ENCODE measurements around the gene THSD7B. TPM values are rescaled to one million over a fixed set of nuclear protein-coding genes. Genes with fewer than 3 reads are reported as not detected.

THSD7B gene
- total and polyA plus RNA-seq, 2 donors from 2014 or later = 0.34 to 0.85 TPM

DNA sequence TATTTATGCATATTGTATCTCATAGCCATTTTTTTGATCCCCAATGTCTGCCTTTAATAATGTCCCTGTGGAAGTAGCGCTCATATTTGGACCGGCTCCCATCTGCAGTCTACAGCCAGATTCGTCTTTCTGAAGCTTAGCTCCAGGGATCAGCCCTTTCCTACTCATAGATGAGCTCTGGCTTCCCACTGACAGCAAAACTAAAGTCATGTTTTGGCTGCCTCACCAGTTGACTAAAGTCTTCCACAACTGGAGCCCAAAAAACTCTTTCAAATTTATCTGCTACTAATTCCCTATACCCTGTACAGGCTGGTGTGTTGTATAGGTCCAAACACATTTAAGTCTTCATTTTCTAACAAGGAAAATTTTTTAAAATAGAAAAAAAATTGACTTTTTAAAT is 904.8 kb downstream of the THSD7B start:
- no peak overlapping the region for H3K27ac ChIP-seq (ENCODE audit: low read depth in 2 of 2, low read length in 2 of 2)
- no peaks in the 10 kb centered on the region for H3K27me3 ChIP-seq (ENCODE audit: control insufficient read depth, insufficient read depth, low read length)
- DNase-seq (no peak), FAIRE-seq (no peak)
- TF ChIP-seq, protein P1, sequence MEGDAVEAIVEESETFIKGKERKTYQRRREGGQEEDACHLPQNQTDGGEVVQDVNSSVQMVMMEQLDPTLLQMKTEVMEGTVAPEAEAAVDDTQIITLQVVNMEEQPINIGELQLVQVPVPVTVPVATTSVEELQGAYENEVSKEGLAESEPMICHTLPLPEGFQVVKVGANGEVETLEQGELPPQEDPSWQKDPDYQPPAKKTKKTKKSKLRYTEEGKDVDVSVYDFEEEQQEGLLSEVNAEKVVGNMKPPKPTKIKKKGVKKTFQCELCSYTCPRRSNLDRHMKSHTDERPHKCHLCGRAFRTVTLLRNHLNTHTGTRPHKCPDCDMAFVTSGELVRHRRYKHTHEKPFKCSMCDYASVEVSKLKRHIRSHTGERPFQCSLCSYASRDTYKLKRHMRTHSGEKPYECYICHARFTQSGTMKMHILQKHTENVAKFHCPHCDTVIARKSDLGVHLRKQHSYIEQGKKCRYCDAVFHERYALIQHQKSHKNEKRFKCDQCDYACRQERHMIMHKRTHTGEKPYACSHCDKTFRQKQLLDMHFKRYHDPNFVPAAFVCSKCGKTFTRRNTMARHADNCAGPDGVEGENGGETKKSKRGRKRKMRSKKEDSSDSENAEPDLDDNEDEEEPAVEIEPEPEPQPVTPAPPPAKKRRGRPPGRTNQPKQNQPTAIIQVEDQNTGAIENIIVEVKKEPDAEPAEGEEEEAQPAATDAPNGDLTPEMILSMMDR (IDR thresholded peaks at IDR 0.05; ENCODE audit: borderline replicate concordance, extremely low read depth, insufficient read depth) = no peak
- intact Hi-C loops (cut with DNase I) = no loop called here
- no peaks in the 10 kb centered on the region for H3K9me3 ChIP-seq (ENCODE audit: control insufficient read depth in 2 of 3, insufficient read depth in 1 of 3, low read length in 3 of 3)
- no peak overlapping the region for H3K4me3 ChIP-seq (ENCODE audit: low read length in 3 of 3)
- no peaks in the 10 kb centered on the region for H3K36me3 ChIP-seq (ENCODE audit: control insufficient read depth in 2 of 3, insufficient read depth in 3 of 3, low read length in 3 of 3)
- no peaks in the 10 kb centered on the region for H3K4me1 ChIP-seq (ENCODE audit: control insufficient read depth in 2 of 3, insufficient read depth in 2 of 3, low read depth in 1 of 3, low read length in 3 of 3)
- no peak overlapping the region for H3K9ac ChIP-seq (ENCODE audit: low read length in 3 of 3)

DNA sequence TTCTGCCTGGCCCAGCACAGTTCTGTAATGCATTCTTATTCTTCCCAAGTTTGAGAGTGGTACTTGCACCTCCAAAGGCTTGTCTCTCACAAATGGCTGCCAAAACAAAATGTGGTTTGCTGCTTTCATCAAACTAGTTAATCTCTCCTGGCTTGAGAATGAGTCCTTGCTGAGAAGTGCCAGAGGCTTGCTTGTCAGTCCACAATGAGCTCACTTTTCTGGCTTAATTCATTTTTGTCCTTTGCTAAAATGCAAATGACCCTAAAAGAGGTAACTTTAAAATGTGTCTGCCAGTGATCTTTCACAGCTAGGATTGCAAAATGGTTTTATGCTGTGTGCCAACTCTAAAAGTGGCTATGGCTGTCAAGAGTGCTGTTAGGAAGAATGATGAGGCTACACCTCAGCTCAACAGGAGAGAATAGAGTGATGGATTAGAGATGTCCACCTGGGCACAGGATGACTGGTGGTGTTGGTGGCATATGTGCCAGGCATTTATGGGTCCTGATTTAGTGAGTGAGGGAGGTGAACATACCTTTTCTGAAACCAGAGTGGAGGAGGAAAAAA is 907.7 kb downstream of the THSD7B start:
- H3K4me1 ChIP-seq (ENCODE audit: control insufficient read depth in 2 of 3, insufficient read depth in 2 of 3, low read depth in 1 of 3, low read length in 3 of 3) = no peaks in the 10 kb centered on the region
- H3K36me3 ChIP-seq (ENCODE audit: control insufficient read depth in 2 of 3, insufficient read depth in 3 of 3, low read length in 3 of 3) = no peaks in the 10 kb centered on the region
- H3K9ac ChIP-seq (ENCODE audit: low read length in 3 of 3) = no peak overlapping the region
- DNase-seq (no peak), FAIRE-seq (no peak)
- no peaks in the 10 kb centered on the region for H3K9me3 ChIP-seq (ENCODE audit: control insufficient read depth in 2 of 3, insufficient read depth in 1 of 3, low read length in 3 of 3)
- no peak overlapping the region for H3K27ac ChIP-seq (ENCODE audit: low read depth in 2 of 2, low read length in 2 of 2)
- no peaks in the 10 kb centered on the region for H3K27me3 ChIP-seq (ENCODE audit: control insufficient read depth, insufficient read depth, low read length)
- no peak overlapping the region for H3K4me3 ChIP-seq (ENCODE audit: low read length in 3 of 3)
- intact Hi-C loops (cut with DNase I) = no loop called here
- TF ChIP-seq, protein P1 (IDR thresholded peaks at IDR 0.05; ENCODE audit: borderline replicate concordance, extremely low read depth, insufficient read depth) = no peak

DNA sequence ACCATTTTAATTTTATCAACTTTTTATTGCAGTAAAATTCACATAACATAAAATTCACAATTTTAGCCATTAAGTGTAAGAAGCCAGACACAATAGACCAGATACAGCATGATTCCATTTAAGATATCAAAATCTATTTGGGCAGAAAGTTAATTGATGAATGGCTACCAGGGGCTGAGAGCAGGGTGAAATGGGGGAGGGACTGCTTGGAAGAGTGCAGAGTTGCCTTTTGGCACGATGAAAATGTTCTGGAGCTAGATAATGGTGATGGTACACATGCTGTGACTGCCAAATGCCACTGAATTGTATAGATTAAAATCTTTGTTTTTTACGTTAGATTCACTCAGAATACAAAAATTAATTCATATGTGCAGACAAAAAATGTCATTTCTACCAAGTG is 909.6 kb downstream of the THSD7B start:
- no peaks in the 10 kb centered on the region for H3K27me3 ChIP-seq (ENCODE audit: control insufficient read depth, insufficient read depth, low read length)
- H3K9me3 ChIP-seq (ENCODE audit: control insufficient read depth in 2 of 3, insufficient read depth in 1 of 3, low read length in 3 of 3) = no peaks in the 10 kb centered on the region
- no peaks in the 10 kb centered on the region for H3K4me1 ChIP-seq (ENCODE audit: control insufficient read depth in 2 of 3, insufficient read depth in 2 of 3, low read depth in 1 of 3, low read length in 3 of 3)
- no peaks in the 10 kb centered on the region for H3K36me3 ChIP-seq (ENCODE audit: control insufficient read depth in 2 of 3, insufficient read depth in 3 of 3, low read length in 3 of 3)
- DNase-seq (no peak), FAIRE-seq (no peak)
- H3K9ac ChIP-seq (ENCODE audit: low read length in 3 of 3) = no peak overlapping the region
- intact Hi-C loops (cut with DNase I) = no loop called here
- TF ChIP-seq, protein P1 (IDR thresholded peaks at IDR 0.05; ENCODE audit: borderline replicate concordance, extremely low read depth, insufficient read depth) = no peak
- no peak overlapping the region for H3K4me3 ChIP-seq (ENCODE audit: low read length in 3 of 3)
- H3K27ac ChIP-seq (ENCODE audit: low read depth in 2 of 2, low read length in 2 of 2) = no peak overlapping the region
